A204.1 (cell line): Measurements from ENCODE around the gene APOL4.
"Not testable (repeated sequence)": the region's sequence is repeated elsewhere in the genome, so short reads cannot be mapped to it uniquely, and the experiment has no call there.

ENCODE experiments used
- FAIRE-seq: peaks from 2 replicates; lab custom pipeline; 2012; peaks lifted over from hg19 to GRCh38; lab: Jason Lieb, UNC

APOL4 gene

DNA sequence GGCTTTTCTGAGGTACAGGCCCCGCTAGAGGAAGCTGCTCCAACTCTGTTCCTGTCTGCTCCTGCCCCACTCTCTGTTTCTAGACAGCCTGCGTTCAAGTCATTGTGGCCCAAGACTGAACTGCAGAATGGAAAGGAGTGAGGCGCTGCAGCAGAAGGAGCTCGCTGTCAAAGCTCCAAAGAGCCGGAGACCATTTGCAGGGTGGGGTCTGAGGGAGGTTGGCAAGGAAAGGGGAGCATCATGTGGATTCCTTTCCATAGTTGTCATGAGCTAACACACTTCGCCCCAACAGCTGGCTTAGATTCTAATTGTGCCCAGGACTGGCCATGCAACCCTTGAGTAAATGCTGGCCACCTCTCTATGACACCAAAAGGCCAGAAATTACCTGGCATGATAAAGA, 18.8 kb downstream of the APOL4 start:
- no peak for FAIRE-seq

GRCh38 chr22:36182056-36182455, 19.6 kb downstream of the APOL4 start:
- FAIRE-seq: no peak

DNA sequence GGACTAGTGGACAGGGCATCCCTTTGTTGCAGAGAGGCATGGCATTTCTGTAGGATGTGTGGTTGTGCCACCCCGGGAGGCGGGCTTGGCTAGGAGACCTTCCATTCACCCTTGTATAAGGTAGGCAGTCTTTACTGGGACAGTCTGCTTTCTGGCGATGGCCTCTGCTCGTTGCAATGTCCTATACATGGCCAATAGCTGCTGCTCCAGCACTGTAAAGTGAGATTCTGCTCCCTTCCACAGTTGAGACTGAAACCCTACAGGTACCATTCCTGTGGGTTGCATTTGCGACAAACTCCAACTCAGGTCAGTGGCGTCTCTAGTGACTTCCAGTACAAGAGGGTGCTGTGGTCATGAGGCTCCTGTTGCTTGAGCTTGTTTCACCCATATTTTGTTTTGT, 20.7 kb downstream of the APOL4 start:
- no peak for FAIRE-seq

- no peak for FAIRE-seq
Measured at GRCh38 chr22:36180038-36180880, 21.4 kb downstream of the APOL4 start.

- FAIRE-seq: no peak
Measured at GRCh38 chr22:36177160-36177559, 24.4 kb downstream of the APOL4 start.

DNA sequence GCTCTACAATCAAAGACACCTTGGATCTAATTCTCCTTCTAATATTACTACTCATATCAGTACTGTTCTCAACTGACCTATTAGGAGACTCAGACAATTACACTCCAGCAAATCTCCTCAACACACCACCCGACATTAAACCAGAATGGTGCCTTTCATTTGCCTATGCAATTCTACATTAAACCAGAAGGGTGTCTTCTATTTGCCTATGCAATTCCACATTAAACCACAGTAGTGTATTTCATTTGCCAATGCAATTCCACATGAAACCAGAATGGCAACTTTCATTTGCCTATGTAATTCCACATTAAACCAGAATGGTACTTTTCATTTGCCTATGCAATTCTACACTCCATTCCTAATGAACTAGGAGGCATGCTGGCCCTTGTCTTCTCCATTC, 25.7 kb downstream of the APOL4 start:
- FAIRE-seq: no peak

GRCh38 chr22:36171941-36172340, 29.7 kb downstream of the APOL4 start:
- FAIRE-seq: no peak

GRCh38 chr22:36166518-36167220, 34.9 kb downstream of the APOL4 start:
- FAIRE-seq: no peak

DNA sequence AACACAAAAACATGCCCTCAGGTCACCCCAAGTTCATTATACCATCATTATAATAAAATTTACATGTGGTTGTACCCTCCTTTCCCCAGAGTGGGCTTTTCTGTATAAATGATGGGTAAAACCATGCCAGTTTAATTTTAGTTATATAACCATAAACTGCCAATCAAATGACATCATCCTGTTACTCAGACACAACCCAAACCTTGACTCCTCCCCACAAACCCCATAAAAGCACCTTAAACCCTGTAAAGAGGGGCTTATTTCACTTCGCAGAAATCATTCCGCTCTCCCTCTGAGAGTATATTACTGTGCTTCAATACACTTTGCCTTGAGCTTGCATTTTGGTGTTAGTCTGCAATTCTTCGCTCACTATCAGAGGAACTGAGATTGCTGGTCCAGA, 35.5 kb downstream of the APOL4 start:
- no peak for FAIRE-seq

GRCh38 chr22:36165141-36165540, 36.5 kb downstream of the APOL4 start:
- FAIRE-seq: no peak

- FAIRE-seq: no peak
Measured at GRCh38 chr22:36164621-36165020, 37.0 kb downstream of the APOL4 start.

DNA sequence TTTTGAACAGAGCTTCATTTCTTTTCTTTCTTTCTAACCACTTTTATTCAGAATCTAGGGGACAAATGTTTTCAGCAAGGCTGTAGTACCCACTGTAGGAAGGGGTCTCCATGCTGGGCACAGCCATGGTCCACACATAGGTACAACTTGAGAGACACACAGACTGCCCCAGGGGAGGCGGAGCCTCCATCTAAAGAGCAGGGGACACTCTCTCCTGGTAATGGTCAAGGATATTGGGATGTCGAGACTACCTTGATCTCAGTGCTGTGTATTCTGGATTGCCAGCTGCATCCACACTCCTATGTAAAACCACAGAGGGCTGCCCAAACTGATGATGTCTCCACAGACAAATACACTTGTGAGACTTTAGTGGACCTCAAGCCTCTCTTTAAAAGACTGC, 38.1 kb downstream of the APOL4 start:
- no peak for FAIRE-seq

GRCh38 chr22:36162127-36163034, 39.2 kb downstream of the APOL4 start:
- FAIRE-seq: no peak

- not testable (repeated sequence) for FAIRE-seq
Measured at GRCh38 chr22:36161793-36162126, 39.8 kb downstream of the APOL4 start.

DNA sequence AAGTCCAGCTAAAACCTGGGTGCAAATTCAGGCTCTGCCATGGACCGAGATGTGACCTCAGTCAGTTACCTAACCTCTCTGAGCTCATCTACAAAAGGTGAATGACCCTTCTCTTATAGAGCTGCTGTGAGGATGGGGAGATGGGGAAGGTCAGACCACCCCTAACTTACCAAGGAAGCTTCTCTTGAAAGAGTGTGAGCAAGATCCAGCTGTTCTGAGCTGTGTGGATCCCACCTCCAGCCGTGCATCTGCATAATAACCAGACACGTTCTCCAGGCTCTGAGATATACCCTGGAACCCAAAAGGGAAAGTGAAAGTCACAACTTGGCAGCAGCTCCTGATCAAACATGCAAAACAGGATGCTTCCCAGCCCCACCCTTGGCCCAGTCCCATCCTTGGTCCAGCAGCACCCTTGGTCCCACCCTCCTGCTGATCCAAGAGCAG, 41.1 kb downstream of the APOL4 start, which contains the start of gene APOL3:
Gene APOL3 (minus strand): TSS at position 257 of the 444 bp plus-strand sequence. CDS start 11,700 bp downstream, outside the sequence.
- FAIRE-seq: no peak

DNA sequence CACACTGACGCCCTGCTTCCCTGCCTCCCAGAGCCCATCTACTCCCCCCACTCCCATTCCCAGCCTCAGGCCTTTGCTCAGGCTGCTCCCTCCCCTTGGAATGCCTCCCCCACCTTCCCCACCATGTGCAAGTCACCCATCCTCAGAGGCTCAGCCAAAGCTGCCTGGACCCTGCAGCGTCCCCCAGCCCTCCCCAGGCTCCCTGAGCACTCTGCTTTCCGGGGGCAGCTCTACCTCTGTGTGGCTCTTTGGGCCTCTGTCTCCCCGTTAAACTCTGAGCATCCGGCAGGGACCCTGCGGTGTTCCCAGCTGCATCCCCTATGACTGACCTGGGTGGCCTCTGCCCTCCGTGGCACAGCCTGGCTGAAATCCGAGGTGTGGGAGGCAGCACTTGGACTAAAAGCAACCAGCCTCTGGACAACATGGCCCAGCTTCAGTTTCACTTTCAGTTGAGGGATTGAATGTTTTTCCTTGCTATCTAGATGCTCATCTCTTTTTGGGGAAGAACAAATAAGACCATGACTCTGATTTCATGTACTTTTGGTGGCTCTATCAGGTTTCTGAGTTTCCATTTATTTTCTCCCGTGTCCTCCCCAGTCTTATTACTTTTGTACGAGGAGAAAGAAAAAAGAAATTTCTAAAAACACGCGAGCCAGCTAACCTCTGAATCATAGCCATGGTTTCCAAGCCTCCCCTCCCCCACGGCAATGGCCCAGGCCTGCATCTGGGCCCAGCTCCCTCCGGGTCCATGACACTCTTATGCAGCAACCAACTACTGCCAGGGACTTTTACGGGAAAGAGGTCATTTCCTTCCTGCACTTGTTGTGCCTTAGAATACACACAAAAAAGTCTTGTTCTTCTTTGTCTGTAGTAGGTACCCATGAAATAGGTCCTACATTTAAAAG, 44.8 kb downstream of the APOL4 start:
- FAIRE-seq: no peak

DNA sequence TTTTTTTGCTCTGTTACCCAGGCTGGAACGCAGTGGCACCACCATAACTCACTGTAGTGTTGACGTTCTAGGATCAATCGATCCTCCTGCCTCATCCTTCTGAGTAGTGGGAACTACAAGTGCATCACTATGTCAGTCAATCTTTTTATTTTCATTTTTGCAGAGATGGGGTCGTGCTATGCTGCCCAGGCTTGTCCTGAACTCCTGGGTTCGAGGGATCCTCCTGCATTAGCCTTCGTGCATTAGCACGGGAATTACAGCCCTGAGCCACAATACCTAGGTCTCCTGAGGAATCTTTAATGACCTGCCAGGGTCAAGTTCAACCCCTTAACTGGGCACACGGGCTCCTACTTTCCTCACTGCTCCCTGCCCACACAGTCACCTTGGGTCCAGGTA, 45.5 kb downstream of the APOL4 start:
- no peak for FAIRE-seq

DNA sequence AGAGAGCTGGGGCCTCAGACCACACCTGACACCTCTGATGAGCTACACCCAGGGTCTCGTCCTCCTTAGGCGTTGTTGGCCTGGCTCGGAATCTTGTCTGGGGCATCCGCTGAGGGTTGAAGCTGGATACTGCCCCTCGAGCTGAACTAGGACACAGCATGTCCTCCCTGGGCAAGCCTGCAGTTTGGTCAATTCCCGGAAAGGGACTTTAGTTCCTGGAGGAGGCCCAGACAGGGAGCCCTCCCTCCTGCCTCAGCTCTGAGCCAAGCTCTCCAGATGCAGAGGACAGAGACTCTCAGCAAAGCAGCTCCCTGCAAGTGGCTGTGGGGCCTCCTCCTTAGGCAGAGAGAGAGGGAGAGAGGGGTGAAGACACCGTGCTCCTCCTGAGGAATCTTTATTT, 45.9 kb downstream of the APOL4 start:
- FAIRE-seq: no peak

DNA sequence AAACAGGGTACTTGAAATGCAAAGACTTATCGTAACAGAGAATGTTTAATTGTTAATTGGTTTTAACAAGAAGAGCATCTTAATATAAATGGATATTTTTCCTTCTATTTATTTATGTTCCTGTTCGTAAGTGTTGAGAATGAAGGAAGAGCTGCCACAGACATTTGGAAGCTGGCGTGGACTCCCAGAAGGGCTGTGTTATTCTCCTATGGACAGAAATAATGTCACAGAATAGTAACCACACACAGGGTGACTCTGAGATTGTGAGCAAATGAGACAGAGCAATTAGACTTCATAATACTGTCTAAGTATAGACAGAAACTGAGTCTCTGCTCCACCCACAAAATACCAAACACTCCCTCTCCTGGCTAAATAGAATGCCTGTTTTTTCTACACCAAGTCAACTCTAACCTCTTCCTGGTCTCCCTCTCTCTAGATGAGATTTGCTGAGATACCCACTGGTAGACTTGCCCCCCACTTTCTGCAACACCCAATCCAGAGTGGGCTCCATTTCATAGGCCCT, 47.1 kb downstream of the APOL4 start:
- no peak for FAIRE-seq

- FAIRE-seq: no peak
Measured at GRCh38 chr22:36153501-36154422, 47.8 kb downstream of the APOL4 start.
